Endothelial cell of umbilical vein (primary cell): ENCODE data around the gene CALD1. TPM values are rescaled to one million over a fixed set of nuclear protein-coding genes. Genes with fewer than 3 reads are reported as not detected.

Experiments
- BruUV-seq: library from RNA; stranded (reverse); fragments of 400-500 nt; replicated peaks from 2 replicates; lab custom pipeline; 2021; lab: Mats Ljungman, UMichigan
- CTCF ChIA-PET: fragments of 300-600, 350-600 bp; sonication (Branson Sonifier 250); formaldehyde crosslinking; loops from one replicate; lab custom pipeline; 2021; ENCODE audit warnings: antibody characterized with exemption, inconsistent platforms; lab: Charles Lee
- POLR2A ChIA-PET: fragments of 300-600, 350-600 bp; sonication (Branson Sonifier 250); formaldehyde crosslinking; loops from one replicate; lab custom pipeline; 2021; ENCODE audit warnings: antibody characterized with exemption, inconsistent platforms; lab: Charles Lee
- DNase-seq: peaks from one replicate; pipeline ENCODE4 v3.0.0-alpha.2; 2011; ENCODE audit warnings: low read depth, low spot score
- FAIRE-seq: peaks from 2 replicates; lab custom pipeline; 2011; peaks lifted over from hg19 to GRCh38; lab: Jason Lieb, UNC
- H2AFZ ChIP-seq: 2 replicates; pipeline ENCODE4 v1.6.0; 2012; ENCODE audit warnings: low read depth, low read length, control low read depth, inconsistent platforms
- H3K27ac ChIP-seq: 2 replicates; pipeline ENCODE4 v1.5.1; 2011; ENCODE audit warnings: low read depth, mild to moderate bottlenecking, control low read depth, low read length, moderate library complexity; ENCODE audit not compliant: insufficient read depth
- H3K27me3 ChIP-seq, 2 experiments: 2 replicates each; pipeline versions ENCODE4 v1.6.0 to v1.6.1; 2011; ENCODE audit warnings: low read length in 2 of 2, mixed read lengths in 1 of 2; ENCODE audit not compliant: control insufficient read depth in 2 of 2, insufficient read depth in 2 of 2
- H3K36me3 ChIP-seq, 2 experiments: 2 replicates in 1 of 2; 3 replicates in 1 of 2; pipeline ENCODE4 v1.5.1; 2011; ENCODE audit warnings: low read length in 2 of 2, mild to moderate bottlenecking in 1 of 2, moderate library complexity in 1 of 2; ENCODE audit not compliant: control insufficient read depth in 2 of 2, insufficient read depth in 2 of 2; ENCODE audit errors: extremely low read depth in 1 of 2
- H3K4me1 ChIP-seq: 3 replicates; pipeline ENCODE4 v1.5.1; 2011; ENCODE audit warnings: mild to moderate bottlenecking, low read length; ENCODE audit not compliant: control insufficient read depth, insufficient read depth; ENCODE audit errors: extremely low read depth
- H3K4me2 ChIP-seq: 2 replicates; pipeline ENCODE4 v1.6.1; 2011; ENCODE audit warnings: low read length, control low read depth, mixed read lengths; ENCODE audit not compliant: insufficient read depth
- H3K4me3 ChIP-seq, 3 experiments: fragments of 200-600 bp in 1 of 3; sonication (generic), shearing (Covaris generic) in 1 of 3; replicated peaks in 1 of 3; 2 replicates each; pipeline ENCODE4 v1.5.1; 2011 to 2016; ENCODE audit warnings: control low read depth in 3 of 3, low read length in 3 of 3, mild to moderate bottlenecking in 2 of 3, inconsistent platforms in 1 of 3, low read depth in 1 of 3, moderate library complexity in 1 of 3; ENCODE audit not compliant: insufficient read depth in 1 of 3
- H3K79me2 ChIP-seq: 2 replicates; pipeline ENCODE4 v1.6.0; 2012; ENCODE audit warnings: low read length, inconsistent platforms; ENCODE audit not compliant: control insufficient read depth, insufficient read depth
- H3K9ac ChIP-seq: replicated peaks from 2 replicates; pipeline ENCODE3; 2011; ENCODE audit warnings: low read length, control low read depth; ENCODE audit not compliant: insufficient read depth; ENCODE audit errors: extremely low read depth
- H3K9me1 ChIP-seq: replicated peaks from 3 replicates; pipeline ENCODE4 v1.6.0; 2011; ENCODE audit warnings: mild to moderate bottlenecking, low read length; ENCODE audit not compliant: control insufficient read depth, insufficient read depth; ENCODE audit errors: extremely low read depth
- H3K9me3 ChIP-seq: replicated peaks from 2 replicates; pipeline ENCODE4 v1.5.1; 2012; ENCODE audit warnings: low read length, inconsistent platforms; ENCODE audit not compliant: control insufficient read depth, insufficient read depth
- H4K20me1 ChIP-seq: replicated peaks from 2 replicates; pipeline ENCODE3; 2011; ENCODE audit warnings: mild to moderate bottlenecking, low read length; ENCODE audit not compliant: control insufficient read depth, insufficient read depth; ENCODE audit errors: extremely low read depth
- EZH2 ChIP-seq: IDR thresholded peaks from 2 replicates; pipeline ENCODE4 v1.6.1; 2012; ENCODE audit warnings: borderline replicate concordance, low read depth, mild to moderate bottlenecking, moderate library complexity, low read length, inconsistent platforms; ENCODE audit not compliant: severe bottlenecking
- FOS ChIP-seq: IDR thresholded peaks from 2 replicates; pipeline ENCODE4 v1.6.1; 2011; ENCODE audit warnings: mild to moderate bottlenecking, low read length, moderate library complexity, borderline replicate concordance; ENCODE audit not compliant: insufficient read depth
- GATA2 ChIP-seq: IDR thresholded peaks from 2 replicates; pipeline ENCODE4 v1.7.0; 2011; ENCODE audit warnings: low read depth, mild to moderate bottlenecking, moderate library complexity, mixed read lengths, low read length; ENCODE audit not compliant: insufficient read length, insufficient read depth
- JUN ChIP-seq: IDR thresholded peaks from 2 replicates; pipeline ENCODE4 v1.6.1; 2011; ENCODE audit warnings: borderline replicate concordance, low read depth; ENCODE audit not compliant: insufficient read length, insufficient read depth
- MYC ChIP-seq: IDR thresholded peaks from one replicate; pipeline ENCODE4 v1.6.1; 2011; ENCODE audit warnings: mild to moderate bottlenecking, low read depth, low read length
- POLR2A ChIP-seq: IDR thresholded peaks from 2 replicates; pipeline ENCODE4 v1.6.1; 2012; ENCODE audit warnings: low read depth, mild to moderate bottlenecking, control low read depth, low read length
- POLR2AphosphoS5 ChIP-seq: IDR thresholded peaks from 2 replicates; pipeline ENCODE4 v1.6.1; 2012; ENCODE audit warnings: low read depth, mild to moderate bottlenecking, control low read depth, low read length, moderate library complexity; ENCODE audit not compliant: insufficient read depth
- dilution Hi-C: fragments of 300-500 bp; cut with MboI; formaldehyde crosslinking; loops from one replicate; pipeline ENCODE4 v1.15.0; 2019; ENCODE audit warnings: low sequenced_read_pairs; ENCODE audit not compliant: extremely low pct_ligation_motif_present
- intact Hi-C: fragments of 100-400 bp; cut with micrococcal nuclease; formaldehyde crosslinking; loops from one replicate; pipeline ENCODE4 v1.10.0; 2022
- polyA plus RNA-seq, 4 experiments: library from polyadenylated mRNA; depleted of rRNA in 3 of 4; stranded (reverse) in 3 of 4; unstranded in 1 of 4; fragments of >200 nt; gene quantifications; 2 replicates each; pipeline versions ENCODE4 v1.2.1 to v1.2.3, GENCODE V29; 2011 to 2012; ENCODE audit warnings: missing spikeins in 1 of 4
- total RNA-seq: library from RNA; stranded (reverse); gene quantifications from 2 replicates; pipeline ENCODE4 v1.2.3, GENCODE V29; 2021
- TF ChIP-seq, protein P1 (sequence below): IDR thresholded peaks from 2 replicates; pipeline ENCODE4 v1.6.1; 2011; ENCODE audit not compliant: insufficient read depth, insufficient read length
- TF ChIP-seq, protein P2 (sequence below), 2 donors: IDR thresholded peaks; 1 replicate in 1 of 2; 2 replicates in 1 of 2; pipeline ENCODE4 v1.5.1; 2011; ENCODE audit warnings: low read length in 2 of 2, mild to moderate bottlenecking in 2 of 2, moderate library complexity in 2 of 2, control low read depth in 1 of 2, inconsistent platforms in 1 of 2, low read depth in 1 of 2; ENCODE audit not compliant: insufficient read depth in 1 of 2; ENCODE audit errors: extremely low read depth in 1 of 2

The CALD1 gene
- total and polyA plus RNA-seq, 2 donors (not counting 3 experiments of a cell fraction or from before 2014, with no cell fraction given) = 136 to 307 TPM

DNA sequence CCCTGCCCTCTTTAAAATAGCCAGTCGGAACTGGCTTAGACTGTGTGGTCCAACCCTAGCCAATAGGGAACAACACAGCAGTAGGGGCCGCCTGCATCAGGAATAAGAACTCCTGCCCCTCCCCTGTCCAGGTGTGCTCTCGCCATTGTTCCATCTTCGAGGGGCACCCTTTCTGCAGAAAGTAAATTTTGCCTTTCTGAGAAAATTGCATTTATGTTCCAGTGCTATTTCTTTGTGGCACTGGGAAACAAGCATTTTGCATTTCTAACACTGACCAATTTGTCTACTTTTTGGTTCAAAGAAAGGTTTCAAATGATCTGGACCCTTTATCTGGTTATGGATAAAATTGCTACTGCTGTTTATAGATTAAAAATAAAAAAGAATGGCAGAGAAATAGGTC lies 116.6 kb downstream of the CALD1 start:
- dilution Hi-C loops = no loop called here
- peaks cover 0 to 10% of the 10 kb centered on the region in 2 experiments for H3K36me3 ChIP-seq
- no peaks in the 10 kb centered on the region for H3K4me1 ChIP-seq
- FAIRE-seq (no peak), DNase-seq (no peak)
- peaks cover 49% of the 10 kb centered on the region for H3K79me2 ChIP-seq
- CTCF ChIA-PET = no interaction called here
- H3K4me2 ChIP-seq = no peak overlapping the region
- intact Hi-C loops = no loop called here
- TF ChIP-seq EZH2 (no peak), JUN (no peak), GATA2 (no peak), POLR2AphosphoS5 (no peak), POLR2A (no peak), FOS (no peak), MYC (no peak)
- TF ChIP-seq, protein P1, sequence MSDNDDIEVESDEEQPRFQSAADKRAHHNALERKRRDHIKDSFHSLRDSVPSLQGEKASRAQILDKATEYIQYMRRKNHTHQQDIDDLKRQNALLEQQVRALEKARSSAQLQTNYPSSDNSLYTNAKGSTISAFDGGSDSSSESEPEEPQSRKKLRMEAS = no peak
- TF ChIP-seq, protein P2, sequence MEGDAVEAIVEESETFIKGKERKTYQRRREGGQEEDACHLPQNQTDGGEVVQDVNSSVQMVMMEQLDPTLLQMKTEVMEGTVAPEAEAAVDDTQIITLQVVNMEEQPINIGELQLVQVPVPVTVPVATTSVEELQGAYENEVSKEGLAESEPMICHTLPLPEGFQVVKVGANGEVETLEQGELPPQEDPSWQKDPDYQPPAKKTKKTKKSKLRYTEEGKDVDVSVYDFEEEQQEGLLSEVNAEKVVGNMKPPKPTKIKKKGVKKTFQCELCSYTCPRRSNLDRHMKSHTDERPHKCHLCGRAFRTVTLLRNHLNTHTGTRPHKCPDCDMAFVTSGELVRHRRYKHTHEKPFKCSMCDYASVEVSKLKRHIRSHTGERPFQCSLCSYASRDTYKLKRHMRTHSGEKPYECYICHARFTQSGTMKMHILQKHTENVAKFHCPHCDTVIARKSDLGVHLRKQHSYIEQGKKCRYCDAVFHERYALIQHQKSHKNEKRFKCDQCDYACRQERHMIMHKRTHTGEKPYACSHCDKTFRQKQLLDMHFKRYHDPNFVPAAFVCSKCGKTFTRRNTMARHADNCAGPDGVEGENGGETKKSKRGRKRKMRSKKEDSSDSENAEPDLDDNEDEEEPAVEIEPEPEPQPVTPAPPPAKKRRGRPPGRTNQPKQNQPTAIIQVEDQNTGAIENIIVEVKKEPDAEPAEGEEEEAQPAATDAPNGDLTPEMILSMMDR (IDR thresholded peaks at IDR 0.05; ENCODE audit: extremely low read depth in 1 of 2, insufficient read depth in 1 of 2, low read depth in 1 of 2, low read length in 2 of 2) = no peak
- no peaks in the 10 kb centered on the region for H3K9me3 ChIP-seq
- no TSS peak for BruUV-seq
- POLR2A ChIA-PET = no interaction called here
- H3K27ac ChIP-seq = no peak overlapping the region
- no peak overlapping the region for H2AFZ ChIP-seq
- no peak overlapping the region for H3K4me3 ChIP-seq
- no peaks in the 10 kb centered on the region for H3K9me1 ChIP-seq
- H3K27me3 ChIP-seq = no peaks in the 10 kb centered on the region
- H4K20me1 ChIP-seq = no peaks in the 10 kb centered on the region
- no peak overlapping the region for H3K9ac ChIP-seq
